ENCODE measurements around the gene PTPRT.

PTPRT gene

GRCh38 chr20:42472198-42472597 lies 717.5 kb downstream of the PTPRT start (continued):
- no peak for TF ChIP-seq ZBTB6 (tag by site-specific recombination; IDR thresholded peaks at IDR 0.05)
- TF ChIP-seq ZNF362 (tag by site-specific recombination; IDR thresholded peaks at IDR 0.05) = no peak
- no peak for TF ChIP-seq ZNF266 (tag by site-specific recombination; IDR thresholded peaks at IDR 0.05; ENCODE audit: low read depth)
- no peak for TF ChIP-seq AEBP2 (tag by site-specific recombination; IDR thresholded peaks at IDR 0.05; ENCODE audit: borderline replicate concordance)
- TF ChIP-seq ZNF214 (tag by site-specific recombination; IDR thresholded peaks at IDR 0.05; ENCODE audit: borderline replicate concordance) = no peak
- no peak for TF ChIP-seq TRIM28 (IDR thresholded peaks at IDR 0.05; ENCODE audit: borderline replicate concordance, low read length)
- TF ChIP-seq ZNF223 (tag by site-specific recombination; IDR thresholded peaks at IDR 0.05) = no peak
- TF ChIP-seq ZNF629 (tag by site-specific recombination; IDR thresholded peaks at IDR 0.05) = no peak
- TF ChIP-seq SCRT1 (tag by site-specific recombination; IDR thresholded peaks at IDR 0.05; ENCODE audit: borderline replicate concordance) = no peak
- no peak for TF ChIP-seq ZNF426 (tag by site-specific recombination; IDR thresholded peaks at IDR 0.05)

- ChIA-PET POLR2A (no interaction called here), CTCF (interaction anchor here (0.9 kb wide), 1 partner anchor 21 kb away, joined by 4 read pairs; no protein-coding TSS in a partner anchor)
- H3K9me3 ChIP-seq (ENCODE audit: control insufficient read depth, insufficient read depth, low read depth, low read length) = no peaks in the 10 kb centered on the region
- H3K4me3 ChIP-seq (ENCODE audit: low read depth, low read length) = no peak overlapping the region
- H3K27ac ChIP-seq (ENCODE audit: extremely low read depth, low read depth, low read length) = no peak overlapping the region
- H3K4me1 ChIP-seq (ENCODE audit: control insufficient read depth, insufficient read depth, low read length) = no peaks in the 10 kb centered on the region
- H3K36me3 ChIP-seq (ENCODE audit: control insufficient read depth in 2 of 2, insufficient read depth in 1 of 2, low read length in 2 of 2) = no peaks in the 10 kb centered on the region
- TF ChIP-seq ZNF214 (tag by site-specific recombination; IDR thresholded peaks at IDR 0.05; ENCODE audit: borderline replicate concordance) (no peak), ZNF660 (tag by site-specific recombination; IDR thresholded peaks at IDR 0.05) (no peak), ZNF248 (tag by site-specific recombination; IDR thresholded peaks at IDR 0.05) (no peak), ZNF280C (tag by site-specific recombination; IDR thresholded peaks at IDR 0.05) (no peak), PRDM6 (tag by site-specific recombination; IDR thresholded peaks at IDR 0.05) (no peak), ZNF391 (tag by site-specific recombination; IDR thresholded peaks at IDR 0.05; ENCODE audit: borderline replicate concordance, low read depth) (no peak), SP3 (tag by site-specific recombination; IDR thresholded peaks at IDR 0.05) (no peak), ZNF24 (tag by site-specific recombination; IDR thresholded peaks at IDR 0.05) (no peak), ZNF221 (tag by site-specific recombination; IDR thresholded peaks at IDR 0.05; ENCODE audit: borderline replicate concordance) (no peak), ZNF670 (tag by site-specific recombination; IDR thresholded peaks at IDR 0.05; ENCODE audit: low read depth) (no peak), ZBTB20 (tag by site-specific recombination; IDR thresholded peaks at IDR 0.05) (no peak), HIC1 (tag by site-specific recombination; IDR thresholded peaks at IDR 0.05) (no peak), TRIM28 (IDR thresholded peaks at IDR 0.05; ENCODE audit: borderline replicate concordance, low read length) (no peak), ZNF114 (tag by site-specific recombination; IDR thresholded peaks at IDR 0.05) (no peak), REPIN1 (tag by site-specific recombination; IDR thresholded peaks at IDR 0.05; ENCODE audit: low read depth) (no peak), ZNF580 (tag by site-specific recombination; IDR thresholded peaks at IDR 0.05) (no peak)
Measured at GRCh38 chr20:42461965-42462593, 727.6 kb downstream of the PTPRT start.
